HG02973 (cell line): ENCODE results near the gene XPNPEP1.

Experiments
- ATAC-seq: cut with Tn5 transposase; IDR thresholded peaks from one replicate; pipeline ENCODE4 v1.9.1; 2021; ENCODE audit warnings: moderate library complexity; ENCODE audit not compliant: unreplicated experiment

XPNPEP1 gene

DNA sequence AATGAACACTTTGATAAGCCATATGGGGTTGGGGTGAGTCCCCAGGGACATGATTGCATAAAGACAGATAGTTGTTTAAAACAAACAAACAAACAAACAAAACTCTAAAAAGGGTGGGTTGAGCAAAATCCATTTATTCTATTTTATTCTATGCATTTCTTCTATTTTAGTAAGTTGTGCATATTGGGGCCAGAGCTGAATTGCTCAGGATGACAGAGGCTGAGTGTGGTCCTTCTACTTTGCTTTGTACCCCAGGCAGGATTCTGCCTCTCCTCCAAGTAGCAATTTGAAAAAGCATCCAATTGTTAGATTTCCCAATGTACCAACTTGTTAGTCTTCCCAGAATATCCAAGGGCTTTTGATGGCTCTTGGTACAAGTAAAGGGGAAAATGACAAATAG is 29.2 kb upstream of the XPNPEP1 start:
- ATAC-seq, result no peak

GRCh38 chr10:109947111-109947920 is 24.0 kb upstream of the XPNPEP1 start:
- no peak for ATAC-seq

GRCh38 chr10:109946680-109947079 is 23.4 kb upstream of the XPNPEP1 start:
- ATAC-seq, result no peak

DNA sequence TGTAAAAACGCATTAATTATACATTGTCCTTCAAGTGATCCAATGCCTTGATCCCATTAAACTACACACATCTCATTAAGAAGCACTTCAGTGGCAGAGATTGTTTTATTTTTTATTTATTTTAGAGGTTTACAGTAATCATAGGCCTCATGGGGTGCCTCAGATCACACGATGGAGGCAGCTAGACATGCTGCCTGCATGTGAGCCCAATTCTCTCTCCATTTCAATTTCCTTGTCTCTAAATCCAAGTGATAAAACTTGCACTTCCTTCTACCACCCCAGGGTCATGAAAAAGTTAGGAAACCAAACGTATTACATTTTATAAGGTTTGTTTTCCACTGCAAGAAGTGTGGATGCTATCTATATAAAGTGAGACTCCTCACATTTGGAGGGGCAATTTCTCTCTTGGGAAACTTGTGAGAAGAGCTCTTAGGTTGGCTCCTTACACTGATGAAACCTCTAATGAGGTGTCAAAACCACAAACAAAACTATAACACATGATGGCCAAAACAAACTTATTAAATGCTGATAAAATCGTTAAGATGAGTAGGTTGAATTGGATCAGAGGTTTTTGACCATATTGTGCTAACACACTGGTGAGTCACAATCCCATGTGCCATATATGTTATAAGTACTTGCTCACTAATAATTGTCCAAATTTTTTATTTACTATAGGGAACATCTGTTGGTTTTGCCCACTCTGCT is 22.3 kb upstream of the XPNPEP1 start:
- no peak for ATAC-seq

DNA sequence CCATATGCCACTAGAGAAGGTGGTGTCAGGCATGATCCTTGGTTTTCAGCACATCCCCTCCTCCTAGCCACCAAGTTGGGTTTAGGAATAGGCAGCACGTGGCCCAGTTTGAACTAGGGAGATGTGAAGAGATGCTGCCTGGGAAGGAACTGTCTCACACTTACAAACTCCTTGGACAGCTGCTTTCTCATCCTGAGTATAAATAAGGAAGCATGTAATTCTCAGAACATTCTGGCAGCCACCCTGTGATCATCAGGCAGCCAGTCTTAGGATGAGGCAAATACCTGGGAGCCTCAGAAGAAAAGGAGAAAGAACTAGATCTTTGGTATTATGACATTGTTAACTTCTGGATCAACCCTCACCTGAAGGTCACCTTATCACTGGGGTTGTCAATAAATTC is 21.3 kb upstream of the XPNPEP1 start:
- no peak for ATAC-seq

DNA sequence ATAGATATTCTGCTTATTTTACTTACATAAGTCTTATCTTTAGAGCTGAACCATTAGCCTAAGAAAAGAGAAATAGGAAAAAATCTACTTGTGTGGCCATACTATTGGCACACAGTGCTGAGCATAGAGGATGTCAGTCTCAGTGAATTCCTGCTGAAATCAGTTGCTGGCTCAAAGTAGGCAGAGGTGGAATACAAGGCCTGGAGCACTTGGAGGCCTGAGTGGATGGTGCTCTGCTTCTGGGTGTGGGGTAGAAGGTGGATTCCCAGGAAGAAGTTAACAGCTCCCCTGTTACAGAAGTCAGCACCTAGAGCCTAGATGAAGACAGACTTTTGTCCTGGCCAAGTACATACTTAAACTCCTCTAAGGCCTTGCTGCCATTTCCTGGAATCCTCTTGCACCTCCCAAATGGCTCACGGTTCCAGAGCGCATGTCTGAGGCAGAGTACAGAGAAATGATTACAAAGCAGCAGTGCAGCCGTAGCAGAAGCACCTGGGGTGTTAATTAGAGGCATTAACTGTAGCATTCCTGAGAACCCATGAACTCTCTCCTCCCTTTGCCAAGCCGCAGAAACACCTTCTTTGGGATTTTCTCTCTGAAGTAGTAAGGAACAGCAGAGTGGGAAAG is 18.0 kb upstream of the XPNPEP1 start:
- ATAC-seq, result no peak

- ATAC-seq, result no peak
Measured at GRCh38 chr10:109940553-109940952, 17.2 kb upstream of the XPNPEP1 start.

GRCh38 chr10:109940117-109940516 is 16.8 kb upstream of the XPNPEP1 start:
- no peak for ATAC-seq

DNA sequence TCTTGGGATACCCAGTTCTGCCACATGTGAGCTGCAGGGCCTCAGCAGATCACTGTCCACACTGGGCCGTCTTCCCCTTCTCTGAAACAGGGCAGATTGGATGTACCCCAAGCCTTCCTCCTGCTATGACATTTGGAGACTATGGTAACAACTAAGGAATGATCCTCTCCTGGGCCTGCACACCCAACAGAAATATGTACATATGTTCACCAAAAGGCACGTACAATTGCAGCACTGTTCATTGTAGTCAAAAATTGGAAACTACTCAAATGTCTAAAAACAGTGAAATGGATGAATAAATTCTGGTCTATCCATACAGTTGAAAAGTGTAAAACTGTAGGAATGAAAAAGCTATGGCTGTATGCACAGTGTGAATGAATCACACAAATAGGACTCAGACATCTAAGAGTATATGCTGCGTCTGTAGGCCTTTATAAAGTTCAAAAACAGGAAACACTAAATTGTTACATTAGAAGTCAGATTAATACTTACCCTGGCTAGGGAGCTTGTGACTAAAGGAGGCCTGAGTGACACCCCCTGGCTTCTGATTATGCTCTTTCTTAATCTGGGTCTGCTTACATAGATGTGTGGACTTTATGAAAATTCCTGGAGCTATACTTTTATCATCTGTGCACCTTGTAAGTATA is 16.1 kb upstream of the XPNPEP1 start:
- no peak for ATAC-seq

DNA sequence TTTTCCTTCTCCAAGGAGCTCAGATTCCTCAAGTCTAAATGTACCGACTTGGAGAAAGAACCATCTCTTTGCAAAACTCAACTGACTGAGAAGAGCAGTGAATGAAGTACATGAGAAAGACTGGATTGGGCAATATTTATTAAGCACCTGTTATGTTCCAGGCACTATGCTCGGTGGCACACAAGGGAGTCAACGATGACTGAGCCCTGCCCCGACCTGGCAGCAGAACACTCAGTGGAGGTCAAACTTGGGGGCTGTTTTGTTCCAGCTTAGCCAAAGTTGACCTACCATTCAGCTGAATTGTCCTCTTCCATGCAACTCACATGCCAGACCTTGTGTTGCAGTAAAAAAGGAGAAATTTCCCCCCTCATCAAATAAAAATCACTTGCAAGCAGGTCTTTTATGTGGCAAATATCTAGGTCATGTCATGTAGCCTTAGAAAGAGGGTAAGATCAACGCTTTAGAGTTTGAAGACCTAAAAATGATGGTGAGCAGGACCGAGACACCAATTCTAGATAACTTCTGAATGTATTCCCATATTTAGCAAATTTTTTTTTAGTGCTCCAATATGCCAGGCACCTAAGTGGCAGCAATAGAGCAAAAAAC is 14.3 kb upstream of the XPNPEP1 start:
- ATAC-seq, result no peak

DNA sequence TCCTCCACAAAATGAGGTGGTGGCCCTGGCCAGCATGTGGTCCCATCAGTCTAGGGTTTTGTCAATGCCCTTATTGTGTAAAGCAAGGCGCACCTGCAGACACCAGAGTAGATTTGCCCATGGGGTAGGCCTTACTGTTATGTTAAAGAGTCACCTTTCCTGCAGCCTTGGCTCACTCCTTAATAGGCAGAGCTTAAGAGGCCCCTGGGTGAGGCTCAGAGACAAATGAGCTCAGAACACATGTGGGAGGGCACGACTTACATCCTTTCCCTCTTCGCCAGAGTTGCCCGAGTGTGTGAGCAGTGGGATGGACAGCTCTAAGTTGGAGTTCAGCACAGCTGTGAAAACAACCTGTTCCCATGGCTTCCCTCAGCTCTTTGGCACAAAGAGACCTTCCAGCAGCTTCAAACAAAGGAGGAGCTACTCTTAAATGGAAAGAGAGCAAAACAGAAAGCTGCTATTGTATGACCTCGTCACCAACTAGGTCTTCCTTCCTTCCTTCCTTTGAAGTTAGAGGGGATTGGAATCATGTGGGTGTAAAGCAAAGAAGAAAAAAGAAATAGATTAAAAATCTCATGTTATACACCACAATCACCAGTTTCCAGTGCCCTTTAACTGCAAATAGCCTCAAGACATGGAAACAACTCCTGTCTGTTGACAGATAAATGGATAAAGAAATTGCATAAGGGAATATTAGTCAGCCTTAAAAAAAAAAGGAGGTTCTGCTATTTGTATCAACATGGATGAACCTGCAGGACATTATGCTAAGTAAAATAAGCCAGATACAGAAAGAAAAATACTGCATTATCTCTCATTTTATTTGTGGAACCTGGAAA is 11.9 kb upstream of the XPNPEP1 start:
- ATAC-seq, result no peak

GRCh38 chr10:109933984-109934565 is 10.8 kb upstream of the XPNPEP1 start:
- ATAC-seq, result no peak

DNA sequence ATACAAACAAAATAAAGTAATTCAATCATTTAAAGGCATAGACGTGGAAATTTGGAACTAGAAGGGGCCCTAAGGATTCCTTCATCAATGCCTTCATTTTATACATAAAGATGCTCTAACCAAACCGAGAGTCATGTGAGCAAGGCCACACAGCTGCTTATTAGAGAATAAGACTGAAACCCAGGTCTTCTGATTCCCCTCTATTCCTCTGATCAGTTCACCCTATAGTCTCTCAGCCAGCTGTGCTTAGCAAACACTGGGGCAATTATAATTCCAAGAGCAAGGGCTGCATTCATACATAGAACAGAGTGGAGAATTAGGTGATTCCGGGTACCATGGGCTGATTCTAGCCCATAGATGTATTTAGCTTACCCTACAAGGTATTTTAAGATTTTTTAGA is 9.7 kb upstream of the XPNPEP1 start:
- ATAC-seq, result no peak

- ATAC-seq, result no peak
Measured at GRCh38 chr10:109932391-109932790, 9.1 kb upstream of the XPNPEP1 start.

GRCh38 chr10:109931163-109931562 is 7.9 kb upstream of the XPNPEP1 start:
- ATAC-seq, result no peak

GRCh38 chr10:109929501-109930219 is 6.3 kb upstream of the XPNPEP1 start:
- no peak for ATAC-seq

DNA sequence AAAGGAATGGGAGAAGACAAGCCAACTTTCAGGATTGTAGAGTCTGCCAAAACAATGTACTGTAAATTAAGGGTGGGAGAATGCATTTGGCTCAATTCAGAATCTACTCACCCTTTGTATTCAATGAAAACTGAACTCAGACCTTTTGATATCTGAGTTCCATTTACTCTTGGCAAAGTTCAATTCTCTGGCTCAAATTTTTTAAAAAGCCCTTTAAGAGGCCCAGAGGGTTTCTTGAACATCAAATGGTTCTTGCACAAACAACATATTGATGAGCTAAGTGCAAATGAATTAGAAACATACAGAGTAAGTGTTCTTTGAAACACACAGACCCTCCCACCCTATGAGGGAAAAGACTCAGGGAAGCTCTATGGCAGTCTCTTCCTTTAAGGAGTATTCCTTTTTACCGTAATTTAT is 5.2 kb upstream of the XPNPEP1 start:
- no peak for ATAC-seq

DNA sequence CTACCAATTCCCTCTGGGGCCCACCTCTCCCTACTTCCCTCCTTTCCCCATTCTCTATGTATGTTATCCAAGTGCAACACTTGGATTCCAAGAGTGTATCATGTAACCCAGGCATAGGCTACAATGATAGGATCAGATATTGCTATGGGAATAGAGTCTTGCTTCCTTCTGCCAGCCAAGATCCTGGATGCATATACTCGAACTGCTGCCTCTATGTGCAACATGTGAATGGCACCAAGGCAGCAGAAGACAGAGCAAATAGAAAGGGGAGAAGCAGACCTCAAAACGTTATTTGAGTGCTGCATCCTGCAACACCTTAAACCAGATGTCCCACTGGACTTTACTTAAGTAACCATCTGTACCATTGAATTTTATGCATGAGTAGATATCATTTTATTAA is 3.5 kb upstream of the XPNPEP1 start:
- no peak for ATAC-seq

DNA sequence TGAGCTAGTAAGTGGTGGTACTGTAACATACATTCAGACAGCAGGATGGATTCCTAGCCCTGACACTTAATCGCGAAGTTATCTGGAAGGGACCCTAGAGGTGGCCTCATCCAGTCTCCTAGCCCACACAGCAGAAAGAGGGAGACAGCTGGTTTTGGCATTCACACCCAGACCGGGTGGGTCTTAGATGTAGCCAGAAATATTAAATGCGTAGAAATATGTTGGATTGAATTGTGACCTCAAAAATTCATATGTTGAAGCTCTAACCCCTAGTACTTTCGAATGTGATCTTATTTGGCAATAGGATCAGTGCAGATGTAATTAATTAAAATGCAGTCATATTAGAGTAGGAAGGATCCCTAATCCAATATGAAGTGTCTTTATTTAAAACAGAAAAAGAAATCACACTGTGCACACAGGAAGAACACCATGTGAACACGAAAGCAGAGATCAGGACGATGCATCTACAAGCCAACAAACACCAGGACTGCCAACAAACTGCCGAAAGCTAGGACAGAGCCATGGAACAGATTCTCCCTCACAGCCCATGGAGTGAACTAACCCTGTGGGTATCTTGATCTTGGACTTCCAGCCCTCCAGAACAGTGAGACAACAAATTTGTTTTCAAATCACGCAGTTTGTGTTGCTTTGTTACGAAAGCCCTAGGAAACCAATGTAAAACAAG is 2.9 kb upstream of the XPNPEP1 start:
- no peak for ATAC-seq
